CD4-positive, alpha-beta T cell treated with Interferon gamma for 1 hour (primary cell): Measurements from ENCODE around the gene CIAO2B.
A peak's percentile ranks its signal among the peaks of the same experiment; 100 is the strongest.

Source experiments
- DNase-seq: peaks from one replicate; pipeline ENCODE4 v3.0.0-alpha.2; 2020

Gene CIAO2B

DNA sequence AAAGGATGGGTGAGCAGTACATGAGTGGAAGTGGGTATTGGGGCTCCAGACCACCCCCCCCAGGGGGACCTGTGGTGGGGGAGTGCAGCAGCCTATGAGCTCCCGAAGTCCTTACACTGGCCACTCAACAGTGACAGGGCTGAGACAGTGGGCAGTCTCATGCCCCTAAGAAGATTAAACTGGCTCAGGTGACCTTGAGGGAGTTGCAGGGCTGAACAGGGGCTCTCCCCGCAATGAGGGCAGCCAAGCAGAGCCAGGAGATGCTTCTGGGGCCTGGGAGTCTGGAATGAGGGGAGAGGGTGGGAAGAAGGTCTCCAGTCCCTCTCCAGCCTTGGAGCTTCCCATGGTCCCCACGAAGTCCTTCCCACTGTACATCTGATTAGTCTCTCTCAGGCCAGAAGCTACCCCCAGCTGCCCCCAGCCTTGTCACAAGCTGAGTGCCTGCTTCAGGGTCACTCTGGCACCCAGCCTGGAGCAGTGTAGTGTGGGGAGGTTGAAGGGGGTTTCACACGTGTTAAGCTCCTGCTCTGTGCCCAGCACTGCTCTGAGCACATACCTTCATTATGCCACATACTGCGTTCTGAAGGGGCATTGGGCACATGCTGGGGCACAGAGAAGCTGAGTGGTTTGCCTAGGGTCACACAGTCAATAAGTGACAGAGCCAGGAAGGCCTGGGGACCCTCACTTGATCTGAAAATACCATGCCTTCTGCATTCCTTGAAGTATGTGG is 14.5 kb downstream of the CIAO2B start:
- no peak for DNase-seq

DNA sequence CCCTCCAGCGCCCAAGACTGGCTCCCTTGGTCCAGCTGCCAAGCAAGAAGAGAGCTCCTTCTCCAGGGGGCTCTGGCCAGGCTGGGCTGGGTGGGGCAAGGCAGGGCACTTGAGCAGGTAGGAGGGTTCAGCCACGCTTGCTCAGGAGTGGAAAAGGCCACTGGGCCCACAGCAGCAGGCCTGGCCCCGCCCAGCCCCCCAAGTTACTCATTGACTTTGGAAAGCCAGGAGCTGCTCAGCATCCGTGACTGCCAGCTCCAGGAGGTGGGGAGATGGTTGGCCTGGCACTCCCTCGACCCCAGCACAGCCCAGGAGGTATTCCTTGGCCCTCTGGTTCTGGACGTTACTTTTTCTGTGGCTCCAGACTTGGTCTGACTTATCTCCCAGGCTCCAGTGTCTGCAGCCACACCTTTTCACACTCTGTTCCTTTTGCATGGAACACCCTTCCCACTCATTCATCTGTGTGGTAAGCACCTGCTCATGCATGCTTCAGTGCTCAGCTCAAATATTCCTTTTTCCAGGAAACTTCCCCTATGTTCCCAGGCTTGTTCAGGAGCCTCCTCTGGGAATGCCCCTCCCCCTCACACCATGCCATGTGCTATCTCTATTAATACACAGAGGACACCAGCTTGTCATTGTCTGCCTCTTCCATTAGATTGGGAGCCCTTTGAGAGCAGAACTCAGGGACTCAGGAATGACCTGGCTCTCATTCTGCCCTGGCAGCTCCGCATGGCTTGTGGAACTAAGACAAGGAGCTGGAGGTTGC is 15.2 kb downstream of the CIAO2B start, which contains the start of gene CDH16:
Gene CDH16, minus strand, starts transcription at position 83 of the 766 bp plus-strand sequence. CDS start 820 bp downstream, outside the sequence.
- no peak for DNase-seq

DNA sequence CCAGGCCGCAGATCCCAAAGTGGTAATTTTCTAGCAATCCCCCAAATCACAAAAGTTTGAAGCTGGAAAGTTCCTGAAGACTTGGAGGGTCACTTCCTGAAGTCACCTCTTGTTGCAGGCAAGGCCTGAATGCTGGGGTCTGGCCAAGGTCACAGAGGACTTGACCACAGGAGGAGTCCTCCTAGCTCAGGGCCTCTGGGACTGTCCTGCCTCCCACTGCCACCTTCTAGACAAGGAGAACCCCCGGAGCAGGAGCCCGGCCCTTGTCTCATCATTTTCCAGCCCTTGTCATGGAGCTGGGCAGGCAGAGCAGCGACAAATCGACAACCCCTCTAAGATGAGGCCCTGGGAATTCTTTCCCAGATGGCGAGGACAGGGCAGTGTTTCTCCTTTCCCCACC is 15.8 kb downstream of the CIAO2B start:
- DNase-seq = no peak

DNA sequence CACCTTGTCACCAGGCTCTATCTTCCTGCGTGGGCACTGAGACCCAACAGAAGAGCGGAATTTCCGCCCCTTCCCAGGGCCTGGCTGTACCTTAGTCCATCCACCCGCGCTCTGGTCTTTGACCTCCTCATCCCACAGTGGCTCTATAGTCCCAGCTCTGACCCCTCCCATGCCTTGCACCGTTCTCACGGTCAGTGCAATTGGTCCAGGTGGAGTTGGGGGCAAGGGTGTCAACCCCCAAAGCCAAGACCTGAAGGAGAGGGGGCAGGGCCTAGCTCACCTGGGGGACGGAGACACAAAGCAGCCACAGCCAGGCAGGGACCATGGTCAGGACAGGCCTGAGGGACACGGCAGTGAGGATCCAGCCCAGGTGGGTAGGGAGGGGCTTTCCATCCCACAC is 16.5 kb downstream of the CIAO2B start:
- DNase-seq = no peak

DNA sequence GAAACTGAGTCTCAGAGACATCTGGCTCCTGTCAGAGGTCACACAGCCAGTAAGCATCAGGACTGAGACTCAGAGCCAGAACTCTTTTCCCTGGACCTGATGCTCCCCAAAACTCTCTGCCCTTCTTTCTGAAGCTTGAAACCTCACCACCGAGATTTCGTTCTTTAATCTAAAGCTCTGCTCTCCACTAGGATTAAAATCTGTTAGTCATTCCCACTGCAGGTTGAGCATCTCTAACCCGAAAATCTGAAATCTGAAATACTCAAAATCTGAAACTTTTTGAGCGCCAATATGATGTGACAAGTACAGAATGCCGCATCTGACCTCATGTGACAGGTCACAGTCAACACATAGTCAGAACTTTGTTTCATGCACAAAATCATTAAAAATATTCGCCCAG is 17.7 kb downstream of the CIAO2B start:
- no peak for DNase-seq

DNA sequence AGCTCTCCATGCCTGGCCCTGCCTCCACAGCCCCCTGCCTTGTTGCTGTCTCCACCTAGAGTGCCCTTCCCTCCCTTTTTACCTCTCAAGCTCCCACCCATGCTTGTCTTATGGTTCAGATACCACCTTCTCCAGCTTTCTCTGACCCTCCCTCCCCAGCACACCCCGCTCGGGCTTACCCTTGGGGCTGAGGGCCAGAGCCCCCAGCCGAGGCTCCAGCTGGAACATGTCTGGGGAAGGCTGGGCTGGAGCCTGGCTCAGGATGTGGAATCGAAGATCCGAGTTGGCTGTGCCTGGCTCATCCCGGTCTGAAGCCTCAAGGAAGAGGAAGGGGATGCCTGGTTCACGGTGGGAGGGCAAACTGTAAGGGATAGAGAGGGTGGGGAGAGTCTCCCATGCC is 19.2 kb downstream of the CIAO2B start:
- no peak for DNase-seq

DNA sequence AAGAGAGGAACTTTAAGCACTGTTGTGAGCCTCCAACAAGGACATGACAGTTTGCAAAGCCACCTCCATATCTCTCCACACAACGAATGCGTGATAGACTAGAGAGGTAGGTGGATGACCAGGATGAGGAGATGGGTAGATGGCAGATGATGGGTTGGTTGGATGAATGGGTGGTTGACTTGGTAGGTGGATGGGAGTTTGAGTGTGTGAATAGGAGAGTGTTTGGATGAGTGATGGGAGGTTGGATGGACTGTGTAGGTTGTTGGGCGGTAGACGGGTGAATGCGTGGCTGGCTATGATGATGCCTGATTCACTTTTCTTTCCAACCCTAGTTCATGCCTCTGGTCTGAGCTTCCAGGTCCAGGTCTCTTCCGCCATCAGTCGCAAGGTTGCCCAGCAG is 19.7 kb downstream of the CIAO2B start:
- DNase-seq = no peak

DNA sequence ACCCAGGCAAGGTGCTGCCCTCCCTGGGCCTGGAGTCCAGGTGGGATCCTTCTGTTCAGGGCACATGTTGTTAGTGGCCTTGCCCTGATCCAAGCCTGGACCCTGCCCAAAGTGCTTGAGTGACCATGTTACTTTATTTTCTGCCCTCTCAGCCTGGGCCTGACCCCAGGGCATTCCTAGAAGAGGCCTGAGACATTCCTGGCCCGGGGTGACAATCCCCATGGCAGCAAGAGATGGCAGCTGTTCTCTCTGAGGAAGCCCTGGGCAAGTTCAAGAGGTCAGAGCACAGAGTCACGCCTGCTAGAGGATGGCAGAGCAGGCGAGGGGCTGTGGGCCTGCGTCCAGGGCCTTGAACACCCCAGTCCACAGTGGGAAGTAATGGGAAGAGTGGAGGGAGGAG is 20.5 kb downstream of the CIAO2B start:
- DNase-seq = no peak

DNA sequence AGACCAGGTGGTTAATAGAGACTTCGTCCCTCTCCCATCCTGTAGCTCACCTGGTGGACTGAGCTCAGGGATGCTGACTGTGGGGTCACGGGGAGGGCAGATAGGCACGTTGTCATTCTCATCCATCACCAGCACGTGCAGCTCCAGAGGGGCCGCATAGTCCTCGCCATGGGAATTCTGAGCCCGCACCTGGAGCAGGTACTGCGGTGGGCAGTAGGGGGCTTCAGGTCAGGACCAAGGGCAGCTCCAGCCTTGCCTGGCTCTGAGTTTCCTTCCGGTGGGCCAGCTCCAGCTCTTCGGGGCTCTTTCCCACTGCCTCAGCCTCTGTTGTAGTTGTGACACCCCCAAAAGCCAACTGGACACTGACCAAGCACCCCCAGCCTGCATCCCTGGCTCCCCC is 21.1 kb downstream of the CIAO2B start:
- no peak for DNase-seq

DNA sequence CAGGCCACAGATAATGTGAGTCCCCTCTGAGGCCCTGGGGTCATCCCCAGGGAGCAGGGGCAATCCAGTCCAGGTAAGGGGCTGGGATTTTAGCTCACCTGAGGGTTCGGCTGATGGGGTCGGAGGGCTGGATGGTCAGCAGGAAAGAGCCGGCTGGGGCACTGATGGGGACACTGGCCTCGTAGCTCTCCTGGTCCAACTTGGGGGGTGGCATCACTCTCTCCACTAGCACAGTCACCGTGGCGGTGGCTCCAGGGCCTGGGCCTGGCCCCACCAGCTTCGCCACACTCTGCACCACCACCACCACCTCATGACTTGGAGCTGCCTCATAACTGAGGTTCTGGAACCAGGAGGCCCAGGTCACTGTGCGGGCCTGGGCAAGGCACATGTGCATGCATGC is 22.4 kb downstream of the CIAO2B start:
- no peak for DNase-seq

DNA sequence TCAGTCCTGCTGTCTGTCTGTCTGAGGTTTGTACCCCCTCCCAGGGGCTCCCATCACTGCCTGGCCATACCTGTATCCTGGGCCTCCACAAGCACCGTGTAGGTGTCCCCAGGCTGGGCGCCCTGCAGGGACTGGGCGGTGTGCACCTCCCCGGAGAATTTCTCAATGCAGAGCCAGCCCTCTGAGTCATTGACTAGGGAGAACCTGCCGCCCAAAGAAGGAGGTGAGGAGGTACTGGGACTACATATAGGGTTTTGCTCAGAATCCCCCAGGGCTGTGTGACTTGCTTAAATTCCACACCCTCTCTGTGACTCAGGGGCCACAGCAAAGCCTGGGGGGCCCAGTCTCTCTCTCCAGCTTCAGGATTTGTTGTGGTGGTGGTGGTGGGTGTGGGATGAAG is 23.1 kb downstream of the CIAO2B start:
- DNase-seq = no peak

DNA sequence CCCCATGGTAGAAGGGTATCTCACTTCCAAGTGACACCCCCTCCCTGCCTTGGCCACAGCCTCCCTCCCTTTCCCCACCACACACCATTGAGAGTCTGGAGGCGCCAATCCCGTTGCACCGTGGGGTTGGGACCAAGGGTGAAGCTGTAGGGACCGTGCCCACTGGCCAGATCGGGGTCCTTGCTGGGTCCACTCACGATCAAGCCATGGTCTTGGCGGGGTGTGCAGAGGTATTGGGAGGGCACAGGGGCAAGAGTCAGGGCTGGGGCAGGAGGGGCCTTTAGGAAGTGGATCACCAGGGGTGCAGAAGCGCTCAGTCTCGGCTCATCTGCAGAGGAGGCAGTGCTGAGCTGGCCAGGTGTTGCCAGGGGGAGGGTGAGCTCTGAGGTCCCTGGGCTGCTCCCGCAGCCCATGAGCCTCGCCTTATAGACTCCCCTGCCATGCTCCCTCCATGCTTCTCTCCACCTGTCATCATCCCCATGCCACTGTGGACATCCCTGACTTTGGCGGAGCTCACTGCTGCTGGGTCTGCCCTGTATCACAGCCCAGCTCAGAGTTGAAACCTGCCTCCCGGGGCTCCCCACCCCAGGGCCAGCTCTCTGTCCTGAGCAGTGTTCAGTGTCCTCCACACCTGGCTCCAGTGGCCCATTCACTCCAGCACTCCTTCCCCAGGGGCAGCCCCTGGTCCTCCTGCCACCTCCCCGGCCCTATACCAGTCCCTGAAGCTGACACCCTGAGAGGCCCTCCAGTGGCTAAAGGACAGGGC is 23.8 kb downstream of the CIAO2B start:
- no peak for DNase-seq

DNA sequence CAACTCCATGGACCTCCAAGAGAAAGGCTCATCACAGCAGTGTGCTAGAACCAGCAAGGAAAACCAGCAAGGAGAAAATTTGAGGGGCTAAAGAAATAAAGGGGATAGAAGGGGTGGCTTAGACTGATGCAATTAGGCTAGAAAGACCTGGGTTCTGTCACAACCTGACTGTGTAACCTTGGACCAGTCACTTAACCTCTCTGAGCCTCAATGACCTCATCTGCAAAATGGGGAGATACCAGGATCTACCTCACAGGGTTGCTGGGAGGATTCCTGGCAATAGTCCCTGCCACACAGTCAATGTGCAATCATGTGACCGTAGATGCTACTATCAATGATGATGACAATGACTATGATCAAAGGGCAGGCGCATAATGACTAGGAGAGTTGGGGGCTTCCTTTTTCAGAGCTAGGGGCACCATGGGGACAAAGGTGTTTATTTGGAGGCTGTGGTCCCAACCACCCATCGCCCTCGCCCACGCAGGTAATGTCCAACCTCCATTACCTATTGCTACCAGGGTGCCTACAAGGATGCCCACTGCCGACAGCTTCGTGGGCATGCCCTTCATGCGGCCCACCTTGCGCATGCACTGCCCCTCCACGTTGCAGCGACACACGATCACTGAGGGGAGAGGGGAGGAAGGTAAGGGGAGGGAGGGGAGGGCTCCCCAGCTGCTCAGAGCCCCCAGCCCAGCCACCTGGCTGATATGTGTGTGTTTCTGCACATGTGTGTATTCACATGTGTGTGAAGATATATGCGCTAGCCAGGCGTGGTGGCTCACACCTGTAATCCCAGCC is 25.2 kb downstream of the CIAO2B start:
- DNase-seq = no peak

DNA sequence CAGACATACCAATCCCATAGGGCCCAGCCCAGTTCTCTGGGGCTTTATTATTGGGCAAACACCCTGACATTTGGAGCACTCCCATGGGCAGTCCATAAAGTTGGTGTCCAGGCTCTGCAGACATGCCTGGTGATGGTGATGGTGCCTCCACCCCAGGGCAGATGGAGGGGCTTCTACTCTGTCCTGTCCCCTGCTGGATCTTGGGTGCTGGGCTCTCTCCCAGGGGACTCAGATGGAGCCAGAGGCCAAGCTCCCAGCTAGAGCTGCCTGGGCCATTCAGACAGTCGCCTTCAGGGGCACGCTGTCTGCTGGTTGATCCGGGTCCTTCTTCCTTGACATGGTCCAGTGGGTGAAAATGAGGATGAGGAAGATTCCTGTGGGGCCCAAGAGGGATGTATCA is 26.1 kb downstream of the CIAO2B start:
- DNase-seq = no peak

DNA sequence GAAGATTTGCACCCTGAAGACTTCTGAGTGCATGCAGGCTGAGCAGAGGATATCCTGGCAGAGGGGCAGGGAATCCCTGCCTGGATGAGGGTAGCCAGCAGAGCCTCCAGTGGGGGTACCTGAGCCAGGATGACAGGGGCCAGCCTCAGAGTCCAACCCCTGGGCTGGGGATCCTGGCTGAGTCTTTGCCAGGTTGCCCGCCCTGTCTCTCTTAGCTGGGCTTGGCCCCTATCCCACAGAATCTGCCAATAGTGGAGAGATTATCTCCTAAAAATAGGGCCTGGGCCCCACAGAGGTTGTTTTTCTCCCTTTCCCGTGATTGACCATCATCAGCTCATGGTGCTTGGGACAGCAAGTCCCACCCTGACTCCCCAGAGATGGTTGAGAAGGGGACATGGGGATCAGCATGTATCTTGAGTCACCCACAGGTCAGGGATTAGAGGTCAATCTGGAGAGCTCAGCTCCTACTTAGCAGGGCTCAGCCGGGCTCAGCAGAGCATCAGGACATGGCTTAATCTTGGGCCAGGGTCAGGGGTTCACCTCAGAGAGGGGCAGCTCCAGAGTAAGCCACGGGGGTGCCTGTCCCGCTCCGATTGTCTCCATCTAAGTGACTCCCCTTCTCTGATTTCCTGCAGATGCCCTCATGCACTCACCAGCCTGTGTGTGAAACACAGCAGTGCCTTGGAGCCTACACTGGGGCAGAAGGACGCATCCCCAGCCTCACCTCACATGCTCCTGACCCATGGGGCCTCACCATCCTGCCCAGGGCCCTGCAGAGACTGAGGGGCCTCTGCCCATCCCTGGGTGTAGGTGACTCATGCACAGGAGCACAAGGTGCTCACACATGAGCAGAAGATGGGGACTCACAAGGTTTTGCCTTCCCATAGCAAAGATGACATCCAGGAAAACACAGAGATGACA is 27.0 kb downstream of the CIAO2B start:
- no peak for DNase-seq

DNA sequence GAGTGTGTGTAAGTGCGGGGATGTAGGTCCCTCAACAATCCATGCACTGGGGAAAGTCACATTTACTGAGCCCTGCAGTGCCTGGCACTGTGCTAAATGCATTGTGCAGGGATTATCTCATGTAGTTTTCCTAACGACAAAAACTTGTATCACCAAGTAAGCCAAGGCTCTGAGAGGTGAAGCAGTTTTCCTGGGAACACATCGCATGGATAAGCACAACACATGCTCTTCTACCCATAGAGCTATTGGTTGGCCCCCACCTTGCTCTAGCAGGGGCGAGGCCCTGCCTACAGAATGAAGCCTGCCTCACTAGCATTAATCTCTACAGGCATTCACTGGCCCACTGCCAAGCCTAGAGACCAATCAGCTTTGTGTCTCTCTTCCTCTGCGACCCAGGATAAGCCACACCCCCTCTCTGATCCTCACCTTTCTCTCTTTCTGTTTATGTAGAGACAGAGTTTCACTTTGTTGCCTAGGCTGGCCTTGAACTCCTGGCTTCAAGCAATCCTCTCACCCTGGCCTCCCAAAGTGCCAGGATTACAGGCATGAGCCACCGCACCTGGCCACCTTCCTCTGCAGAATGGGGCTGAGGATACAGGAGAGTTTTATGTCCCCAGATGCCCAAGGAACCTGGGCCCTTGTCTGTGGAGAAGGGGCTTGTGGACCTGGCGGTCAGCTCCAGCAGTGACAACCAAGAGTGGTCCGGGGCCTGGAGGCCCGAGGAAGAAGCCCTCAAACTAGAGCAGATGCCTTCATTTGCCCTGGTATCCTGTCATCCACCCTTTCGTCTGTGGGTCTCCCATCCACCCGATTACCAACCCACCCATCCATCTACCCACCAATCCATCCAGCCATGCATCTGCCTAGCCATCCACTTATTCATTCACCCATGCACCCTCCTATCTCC is 28.3 kb downstream of the CIAO2B start:
- peak; percentile 26 for DNase-seq

DNA sequence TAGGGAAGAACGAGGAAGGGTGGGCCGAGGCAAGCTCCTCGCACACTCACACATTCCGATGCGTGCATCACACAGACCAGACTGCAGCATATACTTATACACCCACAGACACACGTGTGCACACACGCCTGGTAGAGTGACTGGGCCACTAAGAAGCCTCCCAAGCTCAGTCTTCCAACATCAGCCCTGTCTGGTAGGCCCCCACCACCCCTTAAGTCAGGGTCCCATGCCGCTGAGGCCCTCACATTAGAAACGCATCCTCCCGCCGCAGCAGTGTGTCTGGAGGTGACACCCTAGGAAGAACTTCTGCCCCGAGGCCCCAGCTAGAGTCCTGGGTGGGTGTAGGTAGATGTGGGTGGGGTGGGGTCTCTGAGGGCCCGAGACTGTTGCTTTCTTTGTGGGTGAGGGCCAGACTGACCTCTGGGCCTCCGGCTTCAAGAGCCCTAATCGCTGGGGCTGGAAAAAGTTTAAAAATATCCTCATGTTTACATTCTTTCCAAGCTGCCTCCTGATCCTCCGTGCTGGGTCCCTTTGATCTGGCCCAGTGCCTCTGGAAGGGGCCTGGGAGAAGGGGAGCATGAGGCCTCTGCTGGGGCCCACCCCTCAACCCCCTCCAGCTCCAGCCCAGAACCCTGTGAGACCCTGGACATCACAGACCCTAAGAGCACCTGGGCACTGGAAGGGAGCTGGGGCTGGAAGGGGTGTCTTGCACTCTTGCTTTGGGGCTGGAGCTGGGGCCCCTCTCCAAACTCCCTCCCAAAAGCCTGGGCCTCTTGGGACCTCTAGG is 29.2 kb downstream of the CIAO2B start:
- no peak for DNase-seq

DNA sequence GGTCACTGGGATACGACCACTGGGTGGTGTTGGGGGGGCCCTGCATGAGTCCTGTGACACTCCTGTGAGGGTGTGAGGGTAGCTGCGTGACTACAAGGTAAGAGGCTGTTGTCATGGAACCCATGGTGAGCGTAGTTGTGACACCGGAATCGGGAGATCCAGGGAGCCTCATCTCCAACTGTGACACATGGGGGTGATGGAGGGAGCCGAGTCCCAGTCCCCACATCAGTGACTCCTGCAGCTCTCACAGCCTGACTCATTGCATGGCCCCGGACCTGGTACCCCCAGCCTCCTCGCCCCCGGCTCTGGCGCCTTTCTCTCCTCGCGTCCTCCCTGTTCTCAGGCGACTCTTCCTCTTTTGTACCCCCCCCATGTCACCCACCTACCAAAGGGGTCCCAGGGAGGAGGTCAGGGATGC is 29.8 kb downstream of the CIAO2B start:
- no peak for DNase-seq

DNA sequence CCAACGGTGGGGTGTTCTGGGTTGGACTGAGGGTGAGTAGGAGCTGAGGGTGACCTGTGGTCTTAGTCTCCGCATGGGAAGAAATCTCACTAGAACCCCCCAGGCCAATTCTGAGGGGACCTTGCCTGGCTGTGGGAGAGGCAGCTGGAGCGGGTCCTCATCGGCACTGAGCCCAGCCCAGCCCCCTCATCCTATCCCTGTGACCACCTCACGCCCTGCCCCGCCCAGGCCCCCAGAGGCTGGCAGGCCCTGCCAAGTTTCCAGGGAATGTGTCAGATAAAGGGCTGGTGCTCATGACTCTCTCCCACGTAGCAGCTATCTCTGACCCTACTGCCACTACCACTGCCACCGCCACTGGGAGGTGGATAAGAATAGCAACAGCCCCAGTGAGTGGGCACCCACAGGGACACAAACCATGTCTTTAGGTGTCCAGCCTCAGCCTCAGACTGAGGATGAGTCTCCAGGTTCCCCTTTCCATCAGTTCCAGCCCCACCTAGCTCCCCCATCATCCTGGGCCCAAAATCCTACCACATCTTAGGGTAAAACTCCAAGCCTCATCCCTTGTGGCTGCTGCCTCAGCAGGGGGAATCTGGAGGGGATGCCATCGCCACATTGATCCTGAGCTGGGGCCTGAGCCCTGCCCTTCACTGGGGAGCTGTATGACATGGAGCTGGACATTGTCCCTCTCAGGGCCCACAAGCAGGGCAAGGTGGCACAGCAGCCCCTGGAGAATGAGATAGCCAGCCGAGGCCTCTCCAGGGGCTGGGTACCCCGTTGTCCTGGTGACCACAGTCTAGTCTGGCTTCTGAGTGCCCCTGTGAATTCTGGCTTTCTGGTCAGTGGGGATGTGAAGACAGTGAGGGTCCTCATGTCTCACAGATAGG is 30.4 kb downstream of the CIAO2B start:
- no peak for DNase-seq
